MM.1S (cell line): ENCODE results near the gene ERC2.

Experiments
- DNase-seq: peaks from one replicate; pipeline ENCODE4 v3.0.0-alpha.2; 2015
- H2AFZ ChIP-seq: fragments of 300-600 bp; sonication (generic); 2 replicates; pipeline ENCODE4 v1.6.0; 2016; ENCODE audit warnings: antibody characterized with exemption, low read length
- H3F3A ChIP-seq: fragments of 300-600 bp; sonication (generic); 2 replicates; pipeline ENCODE4 v1.6.1; 2016; ENCODE audit warnings: mild to moderate bottlenecking, antibody characterized with exemption, low read length, moderate library complexity, mixed read lengths; ENCODE audit not compliant: insufficient read depth
- H3K27ac ChIP-seq: fragments of 300-600 bp; sonication (generic); 2 replicates; pipeline ENCODE4 v1.5.1; 2016; ENCODE audit warnings: mild to moderate bottlenecking, low read length
- H3K27me3 ChIP-seq: fragments of 300-600 bp; sonication (generic); replicated peaks from 2 replicates; pipeline ENCODE4 v1.6.0; 2016; ENCODE audit warnings: low read length; ENCODE audit not compliant: insufficient read depth
- H3K36me3 ChIP-seq: fragments of 300-600 bp; sonication (generic); replicated peaks from 2 replicates; pipeline ENCODE4 v1.6.1; 2016; ENCODE audit warnings: mild to moderate bottlenecking, low read length, mixed read lengths; ENCODE audit not compliant: insufficient read depth
- H3K4me1 ChIP-seq: fragments of 300-600 bp; sonication (generic); 2 replicates; pipeline ENCODE4 v1.6.1; 2016; ENCODE audit warnings: low read length, mixed read lengths
- H3K4me2 ChIP-seq: fragments of 300-600 bp; sonication (generic); 2 replicates; pipeline ENCODE4 v1.6.0; 2016; ENCODE audit warnings: low read depth, low read length
- H3K4me3 ChIP-seq: fragments of 300-600 bp; sonication (generic); 2 replicates; pipeline ENCODE4 v1.5.1; 2016; ENCODE audit warnings: low read length, mixed read lengths
- H3K79me2 ChIP-seq: fragments of 300-600 bp; sonication (generic); 2 replicates; pipeline ENCODE4 v1.6.1; 2016; ENCODE audit warnings: mixed run types, low read length, mixed read lengths
- H3K9ac ChIP-seq: fragments of 300-600 bp; sonication (generic); 2 replicates; pipeline ENCODE4 v1.6.1; 2016; ENCODE audit warnings: low read length, mixed read lengths
- H3K9me2 ChIP-seq: fragments of 300-600 bp; sonication (generic); replicated peaks from 2 replicates; pipeline ENCODE4 v1.6.1; 2016; ENCODE audit warnings: mild to moderate bottlenecking, low read length, mixed read lengths; ENCODE audit not compliant: insufficient read depth
- H3K9me3 ChIP-seq: fragments of 300-600 bp; sonication (generic); replicated peaks from 2 replicates; pipeline ENCODE4 v1.6.1; 2016; ENCODE audit warnings: mild to moderate bottlenecking, low read length, mixed read lengths; ENCODE audit not compliant: insufficient read depth
- H4K20me1 ChIP-seq: fragments of 300-600 bp; sonication (generic); 2 replicates; pipeline ENCODE4 v1.6.1; 2016; ENCODE audit warnings: mild to moderate bottlenecking, low read length, moderate library complexity, mixed read lengths; ENCODE audit not compliant: insufficient read depth
- CTCF ChIP-seq: fragments of 300-600 bp; sonication (generic); IDR thresholded peaks from 2 replicates; pipeline ENCODE4 v1.5.1; 2016; ENCODE audit warnings: antibody characterized with exemption, low read length, mixed read lengths
- EZH2 ChIP-seq: fragments of 300-600 bp; sonication (generic); optimal IDR thresholded peaks from 2 replicates; pipeline ENCODE3; 2017; ENCODE audit warnings: low read depth, mild to moderate bottlenecking, antibody characterized with exemption, low read length, mixed read lengths
- EZH2phosphoT487 ChIP-seq: fragments of 300-600 bp; sonication (generic); IDR thresholded peaks from 2 replicates; pipeline ENCODE4 v1.6.1; 2018; ENCODE audit warnings: antibody characterized with exemption, low read length

Gene ERC2

GRCh38 chr3:56248021-56248420, 220.2 kb downstream of the ERC2 start:
- Histone ChIP-seq H3K4me2 (no peak overlapping the region), H3K79me2 (no peaks in the 10 kb centered on the region), H3K9me3 (no peaks in the 10 kb centered on the region), H3K27me3 (no peaks in the 10 kb centered on the region), H2AFZ (no peak overlapping the region), H3K36me3 (no peaks in the 10 kb centered on the region), H3K9ac (no peak overlapping the region), H3K4me1 (no peaks in the 10 kb centered on the region), H3K27ac (no peak overlapping the region), H3K4me3 (no peak overlapping the region), H3K9me2 (no peaks in the 10 kb centered on the region), H4K20me1 (no peaks in the 10 kb centered on the region), H3F3A (no peaks in the 10 kb centered on the region)
- TF ChIP-seq CTCF (no peak), EZH2phosphoT487 (no peak), EZH2 (no peak)
- DNase-seq = no peak

- H3K27me3 ChIP-seq = no peaks in the 10 kb centered on the region
- TF ChIP-seq CTCF = no peak
- TF ChIP-seq EZH2phosphoT487 = no peak
- no peaks in the 10 kb centered on the region for H3K9me2 ChIP-seq
- no peak overlapping the region for H3K9ac ChIP-seq
- no peaks in the 10 kb centered on the region for H3K79me2 ChIP-seq
- no peaks in the 10 kb centered on the region for H3K36me3 ChIP-seq
- H4K20me1 ChIP-seq = no peaks in the 10 kb centered on the region
- H3K4me2 ChIP-seq = no peak overlapping the region
- no peaks in the 10 kb centered on the region for H3F3A ChIP-seq
- H2AFZ ChIP-seq = no peak overlapping the region
- DNase-seq = no peak
- H3K4me1 ChIP-seq = no peaks in the 10 kb centered on the region
- no peak overlapping the region for H3K27ac ChIP-seq
- no peaks in the 10 kb centered on the region for H3K9me3 ChIP-seq
- H3K4me3 ChIP-seq = no peak overlapping the region
Observed at GRCh38 chr3:56238299-56238698, 230.0 kb downstream of the ERC2 start.

- Histone ChIP-seq H3K79me2 (no peaks in the 10 kb centered on the region), H3K27ac (no peak overlapping the region), H3K9me3 (no peaks in the 10 kb centered on the region), H4K20me1 (no peaks in the 10 kb centered on the region), H3K27me3 (no peaks in the 10 kb centered on the region), H3K4me2 (no peak overlapping the region), H3K4me1 (no peaks in the 10 kb centered on the region), H3K9me2 (no peaks in the 10 kb centered on the region), H3K9ac (no peak overlapping the region), H3K36me3 (no peaks in the 10 kb centered on the region), H2AFZ (no peak overlapping the region), H3F3A (no peaks in the 10 kb centered on the region), H3K4me3 (no peak overlapping the region)
- TF ChIP-seq EZH2phosphoT487 = no peak
- no peak for TF ChIP-seq EZH2
- no peak for TF ChIP-seq CTCF
- DNase-seq = no peak
Observed at GRCh38 chr3:56233742-56234141, 234.5 kb downstream of the ERC2 start.

GRCh38 chr3:56229311-56229710, 239.0 kb downstream of the ERC2 start:
- Histone ChIP-seq H3K9me3 (no peaks in the 10 kb centered on the region), H3K4me2 (no peak overlapping the region), H4K20me1 (no peaks in the 10 kb centered on the region), H3K9me2 (no peaks in the 10 kb centered on the region), H3K4me1 (no peaks in the 10 kb centered on the region), H2AFZ (no peak overlapping the region), H3K79me2 (no peaks in the 10 kb centered on the region), H3K9ac (no peak overlapping the region), H3K27me3 (no peaks in the 10 kb centered on the region), H3K36me3 (no peaks in the 10 kb centered on the region), H3F3A (no peaks in the 10 kb centered on the region), H3K27ac (no peak overlapping the region), H3K4me3 (no peak overlapping the region)
- TF ChIP-seq EZH2 (no peak), EZH2phosphoT487 (no peak), CTCF (no peak)
- no peak for DNase-seq
